OCI-LY7 (cell line): Measurements from ENCODE around the gene KCNMA1. TPM values are rescaled to one million over a fixed set of nuclear protein-coding genes. Genes with fewer than 3 reads are reported as not detected.

Experiments
- BruUV-seq: library from RNA; stranded (reverse); fragments of 400-500 nt; replicated peaks from 2 replicates; lab custom pipeline; 2021; lab: Mats Ljungman, UMichigan
- CTCF ChIA-PET: fragments of 300-600 bp; sonication (Branson Sonifier 250); formaldehyde crosslinking; loops from one replicate; lab custom pipeline; 2022; ENCODE audit warnings: antibody characterized with exemption; ENCODE audit not compliant: unreplicated experiment; lab: Charles Lee
- POLR2A ChIA-PET: fragments of 300-600 bp; sonication (Branson Sonifier 250); formaldehyde crosslinking; loops from one replicate; lab custom pipeline; 2022; ENCODE audit warnings: antibody characterized with exemption; lab: Charles Lee
- DNase-seq: peaks from one replicate; pipeline ENCODE4 v3.0.0-alpha.2; 2015; ENCODE audit warnings: low spot score
- H2AFZ ChIP-seq: fragments of 200-600 bp; sonication (generic), shearing (Covaris generic); 2 replicates; pipeline ENCODE4 v1.6.1; 2014; ENCODE audit warnings: mild to moderate bottlenecking, antibody characterized with exemption, low read length, moderate library complexity
- H3K27ac ChIP-seq: fragments of 200-600 bp; sonication (generic); 2 replicates; pipeline ENCODE4 v1.5.1; 2014; ENCODE audit warnings: mixed run types, low read depth, mild to moderate bottlenecking, moderate library complexity, low read length, inconsistent platforms; ENCODE audit not compliant: poor library complexity, severe bottlenecking
- H3K36me3 ChIP-seq: fragments of 200-600 bp; sonication (generic); 2 replicates; pipeline ENCODE4 v1.6.1; 2014; ENCODE audit warnings: mild to moderate bottlenecking, antibody characterized with exemption, low read length, moderate library complexity, mixed read lengths; ENCODE audit not compliant: insufficient read depth
- H3K4me1 ChIP-seq: fragments of 200-600 bp; sonication (generic); 2 replicates; pipeline ENCODE4 v1.5.1; 2014; ENCODE audit warnings: mild to moderate bottlenecking, low read length; ENCODE audit not compliant: insufficient read depth, poor library complexity, severe bottlenecking
- H3K4me2 ChIP-seq: fragments of 200-600 bp; sonication (generic); 2 replicates; pipeline ENCODE4 v1.6.1; 2014; ENCODE audit warnings: mild to moderate bottlenecking, low read length
- H3K4me3 ChIP-seq: fragments of 200-600 bp; sonication (generic); 2 replicates; pipeline ENCODE4 v1.5.1; 2014; ENCODE audit warnings: mild to moderate bottlenecking, low read depth, low read length; ENCODE audit not compliant: poor library complexity, severe bottlenecking
- H3K79me2 ChIP-seq: fragments of 200-600 bp; sonication (generic); 2 replicates; pipeline ENCODE4 v1.6.1; 2016; ENCODE audit warnings: low read depth, mild to moderate bottlenecking, low read length, moderate library complexity, mixed read lengths; ENCODE audit not compliant: insufficient read depth
- H3K9me2 ChIP-seq: fragments of 200-600 bp; sonication (generic); 2 replicates; pipeline ENCODE4 v1.6.1; 2016; ENCODE audit warnings: mild to moderate bottlenecking, low read length, mixed read lengths; ENCODE audit not compliant: insufficient read depth
- H3K9me3 ChIP-seq: fragments of 200-600 bp; sonication (generic); 2 replicates; pipeline ENCODE4 v1.6.1; 2014; ENCODE audit warnings: mild to moderate bottlenecking, mixed run types, low read length, mixed read lengths
- H4K20me1 ChIP-seq: fragments of 200-600 bp; sonication (generic); 2 replicates; pipeline ENCODE4 v1.6.1; 2014; ENCODE audit warnings: mild to moderate bottlenecking, antibody characterized with exemption, low read length, moderate library complexity, mixed read lengths; ENCODE audit not compliant: insufficient read depth
- EZH2phosphoT487 ChIP-seq: fragments of 200-600 bp; sonication (generic); IDR thresholded peaks from 2 replicates; pipeline ENCODE4 v1.6.1; 2018; ENCODE audit warnings: low read depth, borderline replicate concordance, mild to moderate bottlenecking, mixed run types, antibody characterized with exemption, low read length, moderate library complexity, mixed read lengths
- intact Hi-C: fragments of 100-400 bp; cut with micrococcal nuclease; formaldehyde crosslinking; loops from one replicate; pipeline ENCODE4 v1.10.0; 2022; ENCODE audit not compliant: unreplicated experiment
- total RNA-seq, 2 experiments: library from RNA; depleted of rRNA in 1 of 2; stranded (reverse); fragments of >200 nt in 1 of 2; shearing (Covaris generic) in 1 of 2; gene quantifications; 2 replicates each; pipeline ENCODE4 v1.2.3, GENCODE V29; 2014 to 2022
- TF ChIP-seq, protein P1 (sequence below): fragments of 200-600 bp; sonication (generic); conservative IDR thresholded peaks from 2 replicates; pipeline ENCODE4 v1.5.1; 2014; ENCODE audit warnings: mild to moderate bottlenecking, antibody characterized with exemption, low read length, moderate library complexity, mixed read lengths

Gene KCNMA1
- total RNA-seq, 2 experiments from 2014 or later, result not detected

DNA sequence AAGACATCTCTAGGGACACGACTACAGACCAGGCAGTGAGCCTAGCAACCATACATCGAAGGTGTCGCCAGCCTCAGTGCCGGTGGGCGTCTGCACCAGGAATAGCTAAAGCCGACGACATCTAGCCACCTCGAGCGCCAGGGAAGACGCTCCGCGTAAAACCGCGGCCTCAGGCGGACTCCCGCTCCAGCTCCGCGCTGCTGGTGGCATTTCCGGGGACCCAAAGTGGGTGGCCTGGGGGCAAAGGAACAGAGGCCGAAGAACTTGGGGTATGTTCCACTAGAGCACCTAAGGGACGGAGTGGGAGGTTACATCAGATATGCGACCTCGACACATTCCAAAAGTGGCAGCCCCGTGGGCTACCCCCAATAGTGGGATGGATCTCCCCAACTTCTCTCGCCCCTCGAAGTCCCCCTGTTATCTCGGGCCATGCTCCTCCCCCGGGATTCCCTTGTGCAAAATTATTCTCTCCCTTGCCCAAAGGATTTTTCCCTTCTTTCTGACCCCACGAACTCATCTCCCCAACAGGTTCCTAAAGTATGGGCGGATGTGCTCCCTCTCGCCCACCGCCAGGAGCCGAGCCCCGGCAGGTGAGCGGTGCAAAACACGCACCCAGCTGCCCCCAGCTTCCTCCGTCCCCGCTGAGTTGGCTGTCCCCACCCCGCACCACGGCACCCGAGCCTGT, 1.2 kb downstream of the KCNMA1 start:
- H3K4me1 ChIP-seq, result no peaks in the 10 kb centered on the region
- no peak overlapping the region for H3K4me2 ChIP-seq
- DNase-seq, result no peak
- POLR2A ChIA-PET, result no interaction called here
- intact Hi-C loops, result no loop called here
- BruUV-seq, result no TSS peak
- H4K20me1 ChIP-seq, result no peaks in the 10 kb centered on the region
- no peak overlapping the region for H3K4me3 ChIP-seq
- no peak overlapping the region for H3K27ac ChIP-seq
- no peaks in the 10 kb centered on the region for H3K9me2 ChIP-seq
- CTCF ChIA-PET, result no interaction called here
- no peaks in the 10 kb centered on the region for H3K79me2 ChIP-seq
- H3K36me3 ChIP-seq, result no peaks in the 10 kb centered on the region
- H2AFZ ChIP-seq, result no peak overlapping the region
- TF ChIP-seq EZH2phosphoT487, result no peak
- TF ChIP-seq, protein P1, sequence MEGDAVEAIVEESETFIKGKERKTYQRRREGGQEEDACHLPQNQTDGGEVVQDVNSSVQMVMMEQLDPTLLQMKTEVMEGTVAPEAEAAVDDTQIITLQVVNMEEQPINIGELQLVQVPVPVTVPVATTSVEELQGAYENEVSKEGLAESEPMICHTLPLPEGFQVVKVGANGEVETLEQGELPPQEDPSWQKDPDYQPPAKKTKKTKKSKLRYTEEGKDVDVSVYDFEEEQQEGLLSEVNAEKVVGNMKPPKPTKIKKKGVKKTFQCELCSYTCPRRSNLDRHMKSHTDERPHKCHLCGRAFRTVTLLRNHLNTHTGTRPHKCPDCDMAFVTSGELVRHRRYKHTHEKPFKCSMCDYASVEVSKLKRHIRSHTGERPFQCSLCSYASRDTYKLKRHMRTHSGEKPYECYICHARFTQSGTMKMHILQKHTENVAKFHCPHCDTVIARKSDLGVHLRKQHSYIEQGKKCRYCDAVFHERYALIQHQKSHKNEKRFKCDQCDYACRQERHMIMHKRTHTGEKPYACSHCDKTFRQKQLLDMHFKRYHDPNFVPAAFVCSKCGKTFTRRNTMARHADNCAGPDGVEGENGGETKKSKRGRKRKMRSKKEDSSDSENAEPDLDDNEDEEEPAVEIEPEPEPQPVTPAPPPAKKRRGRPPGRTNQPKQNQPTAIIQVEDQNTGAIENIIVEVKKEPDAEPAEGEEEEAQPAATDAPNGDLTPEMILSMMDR, result no peak
- no peaks in the 10 kb centered on the region for H3K9me3 ChIP-seq

DNA sequence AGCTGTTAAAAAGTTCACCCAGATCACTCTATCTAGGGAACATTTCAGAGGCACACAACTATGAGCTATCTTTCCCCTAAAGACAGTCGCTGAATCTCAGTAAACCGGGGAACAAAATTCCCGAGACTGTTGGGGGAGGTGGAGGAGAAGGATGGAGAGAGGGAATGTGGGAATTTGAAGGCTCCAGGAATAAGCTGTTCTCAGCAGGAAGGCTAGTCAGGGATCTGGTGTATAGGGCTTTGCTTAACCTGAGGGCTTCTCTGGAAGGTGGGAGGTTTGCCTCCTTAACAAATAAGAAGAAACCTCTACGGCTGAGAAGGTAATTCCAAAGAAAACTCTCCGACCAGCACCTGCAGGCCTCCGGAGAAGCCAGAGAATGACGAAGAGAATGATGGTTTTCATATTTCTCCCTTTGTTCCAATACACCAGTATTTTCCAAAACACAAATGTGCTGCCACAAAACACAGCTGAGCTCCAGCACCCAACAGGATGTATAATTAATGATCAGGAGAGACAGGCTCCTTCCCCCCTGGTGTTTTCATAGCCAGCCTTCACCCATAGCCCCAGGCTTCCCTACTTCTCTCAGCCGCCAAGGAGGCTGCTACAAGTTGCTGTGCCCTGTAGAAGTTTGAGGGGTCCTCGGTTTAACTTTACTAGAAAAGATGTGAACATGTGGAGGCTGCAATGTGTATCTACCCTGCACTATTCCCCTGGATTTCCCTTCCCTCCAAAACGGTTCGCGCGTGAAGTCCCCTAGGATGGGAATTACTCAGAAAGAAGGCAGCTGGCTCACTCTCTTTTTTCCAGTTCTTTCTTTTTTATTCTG, 2.0 kb downstream of the KCNMA1 start:
- no peak overlapping the region for H3K4me3 ChIP-seq
- intact Hi-C loops, result no loop called here
- H4K20me1 ChIP-seq, result no peaks in the 10 kb centered on the region
- H3K36me3 ChIP-seq, result no peaks in the 10 kb centered on the region
- H3K79me2 ChIP-seq, result no peaks in the 10 kb centered on the region
- no peak overlapping the region for H2AFZ ChIP-seq
- H3K27ac ChIP-seq, result no peak overlapping the region
- ChIA-PET POLR2A (no interaction called here), CTCF (no interaction called here)
- no peak for DNase-seq
- BruUV-seq, result no TSS peak
- H3K4me1 ChIP-seq, result no peaks in the 10 kb centered on the region
- TF ChIP-seq, protein P1, result no peak
- no peak for TF ChIP-seq EZH2phosphoT487
- no peaks in the 10 kb centered on the region for H3K9me3 ChIP-seq
- H3K9me2 ChIP-seq, result no peaks in the 10 kb centered on the region
- H3K4me2 ChIP-seq, result no peak overlapping the region
